ENCODE data around the gene SPAG4.

SPAG4 gene

DNA sequence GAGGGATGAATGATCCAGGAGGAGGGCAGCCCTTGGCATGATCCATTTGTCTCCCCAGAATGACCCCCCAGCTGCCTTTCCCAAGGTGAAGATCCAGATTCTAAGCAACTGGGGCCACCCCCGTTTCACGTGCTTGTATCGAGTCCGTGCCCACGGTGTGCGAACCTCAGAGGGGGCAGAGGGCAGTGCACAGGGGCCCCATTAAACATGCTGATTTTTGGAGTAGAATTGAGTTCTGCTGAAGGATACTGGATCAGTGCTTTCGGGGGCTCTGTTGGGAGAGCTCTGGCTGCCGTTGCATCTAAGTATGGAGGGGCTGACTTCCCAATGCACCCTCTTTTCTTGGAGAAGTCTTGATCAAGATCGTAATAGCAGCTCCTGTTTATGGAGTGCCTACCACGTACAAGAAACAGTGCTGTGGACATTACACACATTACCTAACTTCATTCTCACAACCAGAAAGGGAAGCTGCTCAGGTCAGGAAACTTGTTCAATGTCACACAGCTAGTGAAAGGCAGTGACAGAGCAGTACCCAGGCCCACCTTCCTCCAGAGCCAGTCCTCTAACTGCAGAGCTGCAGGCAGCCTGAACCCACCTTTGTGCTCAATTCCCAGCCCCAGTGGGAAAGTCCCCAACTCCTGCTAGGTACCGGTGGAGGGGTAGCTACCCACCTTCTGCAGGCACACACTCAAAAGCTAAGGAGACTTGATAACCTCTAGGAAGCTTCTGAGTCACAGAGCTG lies 5.4 kb downstream of the SPAG4 start:
- no peak for ATAC-seq (ENCODE audit: low read depth)

DNA sequence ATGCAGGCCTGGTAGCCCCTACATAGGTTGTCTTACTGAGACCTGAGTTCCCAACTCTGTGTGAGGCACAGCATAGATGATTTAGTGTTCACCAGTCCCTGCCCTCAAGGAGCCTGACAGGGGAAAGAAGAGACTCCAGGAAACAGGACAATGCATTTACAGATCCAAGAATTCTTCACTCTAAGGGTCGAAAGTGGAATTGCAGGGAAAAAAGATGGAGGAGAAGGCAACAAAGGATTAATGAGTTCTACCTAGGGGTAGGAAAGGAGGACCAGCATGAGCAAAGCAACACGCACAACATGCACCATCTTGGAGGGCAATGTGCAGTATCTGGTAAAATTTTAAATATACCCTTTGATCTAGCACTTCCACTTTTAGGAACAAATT lies 5.9 kb downstream of the SPAG4 start:
- Histone ChIP-seq H3K9me3 (ENCODE audit: severe bottlenecking) (no peaks in the 10 kb centered on the region), H3K4me3 (ENCODE audit: severe bottlenecking) (no peak overlapping the region), H3K36me3 (ENCODE audit: low read depth) (peaks cover 35% of the 10 kb centered on the region), H3K4me1 (ENCODE audit: insufficient read depth, poor library complexity, severe bottlenecking) (peaks cover 7% of the 10 kb centered on the region), H3K27me3 (ENCODE audit: insufficient read depth, poor library complexity, severe bottlenecking) (no peaks in the 10 kb centered on the region), H3K27ac (ENCODE audit: poor library complexity, severe bottlenecking) (no peak overlapping the region)
- TF ChIP-seq, protein P1, sequence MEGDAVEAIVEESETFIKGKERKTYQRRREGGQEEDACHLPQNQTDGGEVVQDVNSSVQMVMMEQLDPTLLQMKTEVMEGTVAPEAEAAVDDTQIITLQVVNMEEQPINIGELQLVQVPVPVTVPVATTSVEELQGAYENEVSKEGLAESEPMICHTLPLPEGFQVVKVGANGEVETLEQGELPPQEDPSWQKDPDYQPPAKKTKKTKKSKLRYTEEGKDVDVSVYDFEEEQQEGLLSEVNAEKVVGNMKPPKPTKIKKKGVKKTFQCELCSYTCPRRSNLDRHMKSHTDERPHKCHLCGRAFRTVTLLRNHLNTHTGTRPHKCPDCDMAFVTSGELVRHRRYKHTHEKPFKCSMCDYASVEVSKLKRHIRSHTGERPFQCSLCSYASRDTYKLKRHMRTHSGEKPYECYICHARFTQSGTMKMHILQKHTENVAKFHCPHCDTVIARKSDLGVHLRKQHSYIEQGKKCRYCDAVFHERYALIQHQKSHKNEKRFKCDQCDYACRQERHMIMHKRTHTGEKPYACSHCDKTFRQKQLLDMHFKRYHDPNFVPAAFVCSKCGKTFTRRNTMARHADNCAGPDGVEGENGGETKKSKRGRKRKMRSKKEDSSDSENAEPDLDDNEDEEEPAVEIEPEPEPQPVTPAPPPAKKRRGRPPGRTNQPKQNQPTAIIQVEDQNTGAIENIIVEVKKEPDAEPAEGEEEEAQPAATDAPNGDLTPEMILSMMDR (IDR thresholded peaks at IDR 0.05; ENCODE audit: poor library complexity, severe bottlenecking): peak; percentile 33
- DNase-seq (ENCODE audit: low spot score) (no peak), ATAC-seq (ENCODE audit: low read depth) (no peak)

More for the DNA sequence above, 5.4 kb downstream of the SPAG4 start:
- Histone ChIP-seq H3K9me3 (ENCODE audit: severe bottlenecking) (no peaks in the 10 kb centered on the region), H3K27me3 (ENCODE audit: insufficient read depth, poor library complexity, severe bottlenecking) (no peaks in the 10 kb centered on the region), H3K36me3 (ENCODE audit: low read depth) (peaks cover 30% of the 10 kb centered on the region), H3K27ac (ENCODE audit: poor library complexity, severe bottlenecking) (no peak overlapping the region), H3K4me1 (ENCODE audit: insufficient read depth, poor library complexity, severe bottlenecking) (peaks cover 7% of the 10 kb centered on the region), H3K4me3 (ENCODE audit: severe bottlenecking) (no peak overlapping the region)
- peak; percentile 80 for DNase-seq (ENCODE audit: low spot score)
- TF ChIP-seq, protein P1 (IDR thresholded peaks at IDR 0.05; ENCODE audit: poor library complexity, severe bottlenecking): no peak

DNA sequence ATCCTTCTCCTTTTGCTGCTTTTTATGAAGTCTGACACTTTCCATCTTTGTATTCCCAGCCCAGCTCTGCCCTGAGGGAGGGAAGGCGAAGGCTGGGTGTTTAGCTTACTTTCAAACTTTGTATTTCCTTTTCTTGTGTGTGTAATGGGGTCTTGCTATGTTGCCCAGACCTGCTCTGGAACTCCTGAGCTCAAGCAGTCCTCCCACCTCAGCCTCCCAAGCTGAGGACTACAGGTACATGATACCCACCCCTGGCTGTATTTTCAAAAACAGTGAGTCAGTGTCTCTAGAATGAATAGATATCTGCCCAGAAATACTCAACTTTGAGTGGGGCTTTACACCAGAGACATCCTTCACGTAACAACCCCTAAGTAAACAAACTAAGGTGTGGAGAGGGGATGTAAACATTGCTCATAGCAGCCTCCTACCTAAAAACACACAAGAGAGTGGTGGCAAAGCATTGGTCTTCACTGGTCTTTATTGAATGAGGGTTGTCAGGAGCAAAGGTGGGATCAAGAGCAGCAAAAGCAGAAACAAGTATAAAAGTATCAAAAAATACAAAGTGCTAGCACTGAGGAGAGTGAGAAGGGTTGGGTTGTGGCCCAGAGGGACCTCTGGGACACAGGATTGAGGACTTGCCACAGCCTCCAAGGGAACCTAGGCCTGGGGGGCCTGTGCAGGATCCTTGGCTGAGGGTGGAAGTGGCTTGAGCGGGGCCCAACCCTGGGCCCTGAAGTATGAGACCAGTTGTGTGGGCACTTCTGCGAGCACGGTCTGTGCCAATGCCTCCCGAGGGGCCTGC lies 10.2 kb downstream of the SPAG4 start:
- H3K27me3 ChIP-seq (ENCODE audit: insufficient read depth, poor library complexity, severe bottlenecking): no peaks in the 10 kb centered on the region
- TF ChIP-seq, protein P1 (IDR thresholded peaks at IDR 0.05; ENCODE audit: poor library complexity, severe bottlenecking): no peak
- peaks cover 78% of the 10 kb centered on the region for H3K36me3 ChIP-seq (ENCODE audit: low read depth)
- H3K9me3 ChIP-seq (ENCODE audit: severe bottlenecking): no peaks in the 10 kb centered on the region
- ATAC-seq (ENCODE audit: low read depth) (0 out of 3 replicates have a peak, but pooled peaks have one; percentile 2), DNase-seq (ENCODE audit: low spot score) (peak; percentile 63)
- no peaks in the 10 kb centered on the region for H3K4me1 ChIP-seq (ENCODE audit: insufficient read depth, poor library complexity, severe bottlenecking)
- peak overlapping the region; percentile 0 for H3K27ac ChIP-seq (ENCODE audit: poor library complexity, severe bottlenecking)
- no peak overlapping the region for H3K4me3 ChIP-seq (ENCODE audit: severe bottlenecking)

DNA sequence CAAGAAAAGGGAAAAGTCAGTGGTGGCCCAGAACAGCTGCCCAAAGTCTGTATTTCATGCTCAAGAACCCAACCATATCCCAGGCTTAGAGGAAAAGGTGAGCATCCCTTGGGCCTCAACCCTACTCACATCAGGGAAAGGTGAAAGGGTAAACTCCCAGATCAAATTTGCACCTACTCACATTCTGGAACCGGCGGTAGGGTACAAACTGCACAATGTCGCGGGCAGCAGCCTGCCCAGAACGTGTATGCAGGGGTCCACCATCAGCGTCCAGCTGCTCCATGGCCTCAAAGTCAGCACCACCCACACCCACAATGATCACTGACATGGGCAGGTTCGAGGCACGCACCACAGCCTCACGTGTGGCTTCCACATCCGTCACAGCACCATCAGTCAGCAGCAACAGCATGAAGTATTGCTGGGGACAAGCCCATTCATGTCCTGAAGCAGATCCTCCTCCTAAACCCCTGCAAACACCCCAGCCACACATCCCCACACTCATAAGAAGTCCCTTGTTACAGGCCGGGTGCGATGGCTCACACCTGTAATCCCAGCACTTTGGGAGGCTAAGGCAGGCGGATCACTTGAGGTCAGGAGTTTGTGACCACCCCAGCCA lies 10.9 kb downstream of the SPAG4 start:
- ATAC-seq (ENCODE audit: low read depth): no peak
- H3K4me1 ChIP-seq (ENCODE audit: insufficient read depth, poor library complexity, severe bottlenecking): no peaks in the 10 kb centered on the region
- TF ChIP-seq, protein P1 (IDR thresholded peaks at IDR 0.05; ENCODE audit: poor library complexity, severe bottlenecking): no peak

More for the DNA sequence above, 10.9 kb downstream of the SPAG4 start:
- peak; percentile 74 for DNase-seq (ENCODE audit: low spot score)
- Histone ChIP-seq H3K36me3 (ENCODE audit: low read depth) (peaks cover 85% of the 10 kb centered on the region), H3K4me3 (ENCODE audit: severe bottlenecking) (no peak overlapping the region), H3K9me3 (ENCODE audit: severe bottlenecking) (no peaks in the 10 kb centered on the region), H3K27ac (ENCODE audit: poor library complexity, severe bottlenecking) (peak overlapping the region; percentile 0), H3K27me3 (ENCODE audit: insufficient read depth, poor library complexity, severe bottlenecking) (no peaks in the 10 kb centered on the region)

All from RWPE2 (cell line).